HG02885 (cell line): ENCODE measurements around the gene CENPX.

Experiments used
- ATAC-seq: cut with Tn5 transposase; IDR thresholded peaks from one replicate; pipeline ENCODE4 v1.9.1; 2021; ENCODE audit warnings: mild to moderate bottlenecking; ENCODE audit not compliant: unreplicated experiment, poor library complexity

The CENPX gene

DNA sequence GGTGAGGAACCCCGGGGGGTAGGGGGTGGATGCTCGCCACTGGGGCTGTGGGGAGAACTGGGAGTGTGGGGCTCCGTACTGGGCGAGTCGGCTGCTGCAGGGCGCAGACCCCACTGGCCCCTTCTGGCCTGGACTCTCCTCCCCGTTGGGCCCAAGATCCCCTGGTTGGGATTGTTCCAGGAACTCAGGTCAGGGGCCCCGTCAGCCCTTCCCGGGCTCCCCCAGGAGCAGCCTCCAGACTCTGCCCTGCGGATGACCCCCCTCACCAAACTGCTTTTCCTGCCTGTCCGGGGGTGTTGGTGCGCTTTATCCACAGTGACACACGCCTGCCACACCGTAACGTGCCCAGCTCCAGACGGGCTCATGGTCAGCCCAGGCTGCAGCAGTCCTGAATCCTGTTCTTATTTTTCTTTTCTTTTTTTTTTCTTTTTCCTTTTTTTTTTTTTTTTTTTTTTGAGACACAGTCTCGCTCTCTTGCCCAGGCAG lies 21.1 kb downstream of the CENPX start:
- ATAC-seq, result no peak

DNA sequence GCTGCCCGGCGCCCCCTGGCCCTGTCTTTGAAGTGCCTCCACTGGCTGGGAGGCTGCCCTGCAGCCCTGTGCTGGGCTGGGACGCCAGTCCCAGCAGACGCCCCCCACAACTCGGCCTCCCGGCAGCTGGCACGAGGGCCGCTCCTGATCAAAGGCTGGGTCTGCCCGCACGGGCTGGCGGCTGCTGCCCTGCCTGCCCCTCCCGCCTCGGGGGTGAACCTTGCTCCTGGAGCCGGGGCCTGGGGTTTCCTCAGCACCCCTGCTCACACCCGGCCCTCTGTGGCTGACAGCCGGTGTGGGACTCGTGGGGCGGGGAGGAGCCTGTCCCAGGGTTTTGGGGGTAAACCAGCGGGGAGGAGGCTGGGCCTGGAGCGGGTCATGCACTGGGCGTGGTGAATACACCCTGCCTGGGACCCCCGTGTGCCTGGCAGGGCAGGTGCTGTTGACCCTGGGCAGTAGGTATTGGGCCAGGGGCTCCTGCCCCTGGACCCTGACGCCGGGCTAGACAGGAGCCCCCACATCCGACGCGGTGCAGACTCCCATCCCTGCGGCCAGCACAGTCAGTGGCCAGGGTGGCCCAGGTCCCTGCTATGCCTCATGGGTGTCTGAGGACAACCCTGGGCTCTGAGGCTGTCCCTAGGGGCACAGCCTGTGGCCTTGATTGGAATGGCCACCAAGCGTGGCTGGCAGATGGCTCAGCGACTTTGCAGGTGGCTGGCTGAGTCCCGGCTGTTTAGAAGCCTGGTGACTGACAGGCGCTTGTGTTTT lies 21.7 kb downstream of the CENPX start:
- ATAC-seq, result no peak

DNA sequence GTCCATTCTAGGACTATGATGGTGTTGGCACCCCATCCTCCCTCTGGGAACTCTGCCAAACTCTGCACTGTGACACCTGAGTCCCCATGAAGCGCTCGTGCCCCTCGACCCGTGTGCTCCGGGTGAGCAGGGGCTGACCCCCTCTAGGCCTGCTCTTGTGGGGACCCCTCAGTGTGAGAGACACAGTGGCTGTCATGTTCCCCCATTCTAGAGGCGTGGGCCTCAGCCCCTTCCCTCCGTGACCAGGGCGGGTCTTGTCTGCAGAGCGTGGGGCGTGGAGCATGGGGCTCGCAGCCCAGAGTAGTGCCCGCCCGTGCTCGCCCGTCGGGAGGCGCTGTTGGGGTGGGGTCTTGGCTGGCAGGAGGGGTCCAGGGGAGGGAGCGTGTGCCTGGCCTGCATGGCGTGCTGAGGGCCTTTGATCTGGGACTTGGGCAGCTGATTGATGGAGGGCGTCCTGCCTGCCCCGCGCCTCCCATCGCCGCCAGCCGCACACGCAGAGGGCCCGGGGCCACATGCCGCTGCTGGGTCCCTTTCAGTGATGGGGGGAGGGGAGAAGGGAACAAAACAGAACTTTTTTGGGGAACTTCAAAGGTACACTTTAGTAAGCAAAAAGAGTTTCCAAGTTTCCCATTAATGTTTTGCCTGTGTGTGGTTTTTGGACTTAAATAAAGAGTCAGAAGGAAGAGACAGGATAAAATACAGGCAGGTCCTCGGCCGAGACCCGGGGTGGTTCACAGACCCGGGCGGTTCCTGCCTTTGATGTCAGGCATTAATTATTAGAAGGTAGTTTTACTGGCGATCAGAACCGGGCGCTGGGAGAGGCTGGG lies 22.5 kb downstream of the CENPX start:
- no peak for ATAC-seq

DNA sequence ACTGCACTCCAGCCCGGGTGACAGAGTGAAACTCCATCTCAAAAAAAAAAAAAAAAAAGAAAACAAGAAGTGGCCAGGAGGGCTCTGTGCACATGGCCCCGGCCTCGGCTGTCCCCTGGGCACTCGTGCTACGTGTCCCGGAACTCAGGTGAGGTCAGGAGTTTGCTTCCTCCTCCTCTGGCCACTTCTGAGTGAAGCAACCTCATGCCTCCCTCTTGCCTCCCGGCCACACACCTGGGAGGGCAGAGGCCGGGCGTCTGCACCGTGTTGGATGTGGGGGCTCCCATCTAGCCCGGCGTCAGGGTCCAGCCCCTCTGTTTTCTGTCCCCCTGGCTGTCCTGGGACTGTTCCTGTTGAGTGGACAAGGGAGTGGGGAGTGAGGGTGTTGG lies 23.1 kb downstream of the CENPX start:
- no peak for ATAC-seq

DNA sequence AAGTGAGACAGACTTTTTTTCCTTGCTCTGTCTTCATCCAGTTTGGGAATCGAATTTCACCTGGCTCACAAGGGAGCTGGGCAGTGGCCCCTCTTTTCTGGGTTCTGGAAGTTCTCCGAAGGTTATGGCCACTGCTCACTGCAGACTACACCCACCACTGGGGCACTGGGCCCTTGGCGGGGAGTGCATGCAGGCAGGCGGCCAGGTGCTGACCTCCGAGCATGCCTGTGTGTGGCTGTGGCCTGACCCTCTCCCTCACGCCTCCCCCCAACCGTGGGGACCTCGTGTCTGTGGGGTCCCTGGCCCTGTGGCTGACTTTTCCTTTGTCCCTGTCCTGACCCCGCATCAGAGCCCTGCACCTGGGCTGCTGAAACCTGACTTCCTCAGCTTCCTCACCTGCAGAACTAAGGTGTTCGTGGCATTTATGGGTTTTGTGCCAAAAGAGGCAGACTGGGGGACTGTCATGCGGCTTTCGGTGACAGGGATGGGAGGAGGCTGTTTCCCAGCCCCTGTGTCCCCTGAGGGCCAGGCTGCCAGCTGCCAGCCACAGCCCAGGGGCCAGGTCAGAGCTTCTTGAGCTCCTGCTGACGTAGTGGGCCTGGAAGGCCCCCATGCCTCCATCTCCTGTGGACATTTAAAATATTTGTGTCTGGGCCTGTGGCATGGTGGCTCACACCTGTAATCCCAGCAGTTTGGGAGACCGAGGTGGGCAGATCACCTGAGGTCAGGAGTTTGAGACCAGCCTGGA lies 23.8 kb downstream of the CENPX start:
- no peak for ATAC-seq

DNA sequence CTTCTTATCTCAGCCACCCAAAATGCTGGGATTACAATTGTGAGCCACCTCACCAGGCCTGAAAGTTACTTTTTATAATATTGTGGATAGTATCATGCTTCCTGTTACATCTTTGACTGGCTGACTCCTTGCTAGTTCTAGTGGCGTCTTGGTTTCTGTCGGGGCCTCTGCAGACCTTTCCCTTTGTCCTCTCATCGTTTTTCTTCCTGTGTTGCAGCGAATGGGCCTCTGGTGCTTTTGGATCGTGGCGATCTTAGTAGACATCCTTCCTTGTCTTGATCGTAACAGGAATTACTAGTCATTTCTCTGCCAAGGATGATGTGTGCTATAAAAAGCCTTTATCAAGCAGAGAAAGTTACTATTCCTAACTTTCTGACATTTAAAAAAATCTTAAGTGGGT lies 24.5 kb downstream of the CENPX start:
- ATAC-seq, result no peak

DNA sequence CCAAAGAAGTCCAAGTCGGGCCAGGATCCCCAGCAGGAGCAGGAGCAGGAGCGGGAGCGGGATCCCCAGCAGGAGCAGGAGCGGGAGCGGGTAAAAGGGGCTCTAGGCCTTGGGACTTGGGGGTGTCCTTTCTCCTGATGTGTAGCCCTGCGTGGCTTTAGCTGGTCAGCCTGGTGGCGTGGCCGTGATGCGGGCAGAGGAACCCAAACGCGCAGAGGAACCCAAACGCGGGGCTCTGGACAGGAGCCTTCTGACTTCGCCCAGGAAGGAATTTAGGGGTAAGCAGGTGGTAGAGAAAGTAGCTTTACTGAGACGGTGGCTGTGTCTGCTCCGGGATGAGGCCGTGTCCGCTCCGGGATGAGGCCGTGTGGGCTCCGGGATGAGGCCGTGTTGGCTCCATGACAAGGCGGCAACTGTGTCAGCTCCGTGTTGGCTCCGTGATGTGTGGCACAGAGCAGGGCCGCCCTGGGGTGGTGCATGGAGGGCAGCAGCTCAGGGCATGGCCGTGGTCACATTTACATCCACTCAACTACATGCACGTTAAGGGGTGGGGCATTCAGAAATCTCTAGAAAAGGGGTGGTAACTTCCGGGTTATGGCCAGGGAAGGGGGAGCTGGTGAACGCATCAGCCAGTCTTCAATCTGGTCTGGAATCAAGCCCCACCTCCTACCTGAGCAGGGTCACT lies 25.8 kb downstream of the CENPX start:
- ATAC-seq, result no peak

DNA sequence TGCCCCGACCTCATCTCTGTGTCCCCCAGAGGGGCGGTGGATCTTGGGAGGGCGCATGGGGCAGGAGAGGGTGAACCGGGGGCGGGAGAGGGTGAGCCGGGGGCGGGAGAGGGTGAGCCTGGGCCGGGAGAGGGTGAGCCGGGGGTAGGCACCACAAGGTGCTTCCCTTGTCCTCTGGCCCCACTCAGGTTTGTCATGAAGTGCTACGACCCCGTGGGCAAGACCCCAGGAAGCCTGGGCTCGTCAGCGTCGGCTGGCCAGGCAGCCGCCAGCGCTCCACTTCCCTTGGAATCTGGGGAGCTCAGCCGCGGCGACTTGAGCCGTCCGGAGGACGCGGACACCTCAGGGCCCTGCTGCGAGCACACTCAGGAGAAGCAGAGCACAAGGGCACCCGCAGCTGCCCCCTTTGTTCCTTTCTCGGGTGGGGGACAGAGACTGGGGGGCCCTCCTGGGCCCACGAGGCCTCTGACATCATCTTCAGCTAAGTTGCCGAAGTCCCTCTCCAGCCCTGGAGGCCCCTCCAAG lies 26.4 kb downstream of the CENPX start:
- no peak for ATAC-seq

DNA sequence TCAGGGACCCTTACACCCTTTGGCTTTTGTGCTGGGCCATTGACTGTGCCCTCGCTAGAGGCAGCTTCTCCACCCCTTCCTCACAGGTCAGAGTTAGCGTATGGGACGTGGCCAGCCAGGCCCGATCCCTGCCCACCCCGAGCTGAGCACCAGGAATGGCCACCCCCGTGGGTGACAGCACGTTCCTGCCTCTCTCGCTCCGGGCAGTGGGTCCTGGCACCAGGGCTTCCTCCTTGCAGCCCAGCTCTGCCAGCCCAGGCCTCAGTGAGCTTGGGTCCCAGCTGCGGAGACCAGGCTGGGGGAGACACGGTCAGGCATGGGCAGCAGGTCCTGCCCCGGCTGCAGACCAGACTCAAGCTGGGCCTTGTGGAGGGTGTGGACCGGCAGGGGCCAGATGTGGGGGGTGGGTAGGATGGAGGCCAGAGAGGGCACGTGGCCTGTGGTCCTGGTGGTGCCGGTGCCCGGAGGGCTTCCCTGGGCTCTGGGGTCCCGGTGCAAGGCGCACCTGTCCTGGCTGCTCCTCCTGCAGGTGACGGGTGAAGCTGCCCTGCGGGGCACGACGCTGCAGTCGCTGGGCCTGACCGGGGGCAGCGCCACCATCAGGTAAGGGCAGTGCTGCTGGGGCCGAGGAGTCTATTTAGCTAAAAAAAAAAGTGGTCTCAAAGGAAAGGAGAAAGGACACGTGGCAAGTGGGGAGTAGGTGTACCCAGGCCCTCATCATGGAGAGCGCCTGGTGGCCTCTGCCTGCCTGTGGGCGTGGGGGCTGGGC lies 27.0 kb downstream of the CENPX start:
- ATAC-seq, result no peak

DNA sequence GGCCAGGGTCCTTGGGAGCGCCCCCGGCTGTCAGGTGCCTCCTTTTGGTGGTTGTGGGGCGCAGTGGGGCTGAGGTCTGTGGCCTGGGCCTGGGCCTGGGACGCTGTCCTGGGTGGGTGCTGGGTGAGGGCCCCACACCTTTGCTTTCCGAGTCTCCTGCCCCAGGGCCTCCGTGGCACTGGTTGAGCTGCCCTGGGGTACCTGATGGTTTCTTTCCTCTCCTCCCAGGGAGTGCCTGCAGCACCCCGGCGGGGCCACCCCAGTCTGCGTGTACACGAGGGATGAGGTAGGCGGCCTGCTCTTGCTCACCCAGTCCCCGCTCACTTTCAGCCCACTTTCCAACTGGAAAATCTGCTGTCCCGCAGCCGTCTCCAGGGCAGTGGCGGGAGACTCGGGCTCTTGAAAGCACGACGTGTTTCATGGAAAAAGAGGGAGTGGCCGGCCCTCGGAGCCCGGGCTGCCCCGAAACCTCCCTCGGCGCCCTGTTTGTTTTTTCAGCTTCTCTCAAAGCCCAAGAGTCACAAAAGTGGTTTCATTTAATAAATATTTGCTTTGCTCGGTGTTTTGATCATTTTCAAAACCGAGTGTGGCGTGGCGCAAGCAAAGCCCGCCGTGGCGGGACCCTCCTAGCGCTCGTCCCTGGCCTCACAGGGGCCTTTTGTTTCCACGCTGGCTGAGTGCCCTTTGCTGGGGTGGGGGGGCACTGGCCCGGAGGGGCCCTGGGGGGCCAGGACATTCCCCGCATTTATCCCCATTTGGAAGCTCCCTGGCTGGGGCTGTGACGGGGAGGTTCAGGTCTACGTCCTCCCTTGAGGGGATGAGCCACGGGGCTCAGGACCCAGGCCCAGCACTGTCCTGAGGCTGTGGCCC lies 27.9 kb downstream of the CENPX start:
- ATAC-seq, result no peak

DNA sequence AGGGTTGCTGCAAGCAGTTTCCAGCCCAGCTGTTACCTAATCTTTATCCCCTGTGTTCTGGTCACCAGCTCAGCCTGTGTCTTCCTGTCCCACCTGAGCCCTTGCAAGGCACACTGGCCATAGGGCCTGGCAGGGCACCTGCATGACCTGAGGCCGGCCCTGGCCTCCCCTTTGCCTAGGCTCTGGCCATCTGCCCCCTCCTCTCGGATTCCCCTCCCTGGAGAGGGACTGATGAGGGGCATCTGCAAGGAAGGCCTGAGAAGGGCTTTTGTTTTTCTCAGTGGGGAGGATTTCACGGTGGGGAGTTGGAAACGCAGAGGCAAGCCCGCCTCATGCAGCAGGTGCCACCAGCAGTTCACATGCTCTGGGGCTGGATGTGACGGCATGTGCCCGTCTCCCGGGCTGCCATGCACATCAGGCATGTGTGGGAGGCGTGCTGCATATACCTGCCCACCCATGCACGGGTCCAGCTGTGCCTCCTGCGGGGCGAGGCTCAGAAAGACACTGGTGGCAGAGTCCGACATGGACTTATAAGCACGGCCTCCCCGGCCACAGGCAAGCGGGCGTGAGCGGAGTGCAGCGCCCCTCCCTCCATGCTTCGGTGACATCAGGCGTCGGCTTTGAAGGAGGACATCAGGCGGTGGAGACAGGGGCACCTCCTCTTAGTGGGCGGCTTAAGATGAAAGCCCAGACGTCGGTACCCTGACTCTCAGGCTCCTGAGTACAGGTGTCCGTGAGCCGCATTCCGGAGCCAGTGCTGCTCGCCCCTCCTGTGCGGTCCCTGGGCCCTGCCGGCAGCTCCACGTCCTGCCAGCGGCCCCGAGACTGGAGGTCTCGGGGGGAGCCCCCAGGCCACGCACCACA lies 28.7 kb downstream of the CENPX start:
- ATAC-seq, result no peak

DNA sequence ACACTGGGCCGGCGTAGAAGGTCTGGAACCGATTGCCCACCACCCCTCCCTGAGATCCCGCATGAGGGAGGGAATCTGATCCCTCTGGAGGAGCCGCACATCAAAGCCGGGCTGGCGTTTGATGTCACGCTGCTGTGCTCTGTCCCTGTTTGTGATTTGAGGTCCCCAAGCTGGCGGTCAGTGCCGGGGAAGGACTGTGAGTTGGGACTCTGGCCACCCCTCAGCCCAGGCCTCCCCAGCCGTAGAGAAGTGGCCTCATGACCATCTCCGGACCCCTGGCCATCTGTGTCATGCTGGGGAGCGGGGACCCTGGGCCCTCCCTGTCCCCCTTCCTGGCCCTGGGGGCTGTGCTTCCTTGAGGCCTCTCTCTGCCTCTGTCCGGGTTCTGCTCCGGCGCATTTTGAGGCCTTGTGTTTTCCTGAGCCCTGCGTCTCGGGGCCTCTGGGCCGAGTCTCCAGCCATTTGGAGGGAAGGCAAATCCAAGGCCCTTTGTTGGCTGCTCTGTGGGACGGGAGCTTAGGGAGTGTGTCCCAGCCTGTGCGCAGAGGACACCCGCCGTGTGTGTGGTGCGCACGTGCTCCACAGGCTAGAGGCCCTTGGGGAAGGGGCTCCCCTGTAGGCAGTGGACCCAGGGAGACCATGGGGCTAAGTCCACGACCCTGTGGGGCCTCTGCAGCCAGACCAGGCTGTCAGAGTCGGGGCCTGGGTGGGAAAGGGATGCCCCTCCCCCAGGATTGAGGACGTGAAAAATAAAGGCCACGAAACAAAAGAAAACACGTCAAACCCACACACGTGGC lies 30.2 kb downstream of the CENPX start:
- ATAC-seq, result no peak

DNA sequence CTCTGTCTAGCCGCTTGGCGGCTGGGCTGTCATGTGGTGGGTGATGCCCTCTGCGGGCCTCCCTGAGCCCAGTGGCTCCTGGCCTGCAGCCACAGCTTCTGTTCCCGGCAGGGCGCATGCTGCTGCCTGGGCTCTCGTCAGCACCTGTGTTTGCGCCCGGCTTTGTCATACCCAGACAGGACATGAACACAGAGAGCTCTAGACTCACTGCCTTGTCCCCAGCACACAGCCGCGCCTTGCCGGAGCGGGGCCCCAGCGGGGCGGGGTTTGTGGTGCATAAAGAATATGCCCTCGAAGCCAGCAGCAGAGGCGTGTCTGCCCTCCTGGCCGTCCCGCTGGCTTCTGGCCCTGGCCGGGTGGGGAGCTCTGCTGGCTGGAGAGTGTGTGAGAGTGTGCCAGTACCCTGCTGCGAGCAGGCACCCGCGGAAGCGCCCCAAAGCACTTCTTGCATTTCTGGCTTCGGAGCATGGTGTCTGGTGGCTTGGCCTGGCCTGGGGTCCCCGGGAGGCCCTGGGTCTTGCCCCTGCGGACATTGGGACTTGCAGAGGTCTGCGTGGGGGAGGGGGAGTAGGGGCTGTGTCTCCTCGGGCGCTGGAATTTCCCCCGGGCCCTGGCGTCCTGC lies 30.9 kb downstream of the CENPX start:
- ATAC-seq, result no peak

DNA sequence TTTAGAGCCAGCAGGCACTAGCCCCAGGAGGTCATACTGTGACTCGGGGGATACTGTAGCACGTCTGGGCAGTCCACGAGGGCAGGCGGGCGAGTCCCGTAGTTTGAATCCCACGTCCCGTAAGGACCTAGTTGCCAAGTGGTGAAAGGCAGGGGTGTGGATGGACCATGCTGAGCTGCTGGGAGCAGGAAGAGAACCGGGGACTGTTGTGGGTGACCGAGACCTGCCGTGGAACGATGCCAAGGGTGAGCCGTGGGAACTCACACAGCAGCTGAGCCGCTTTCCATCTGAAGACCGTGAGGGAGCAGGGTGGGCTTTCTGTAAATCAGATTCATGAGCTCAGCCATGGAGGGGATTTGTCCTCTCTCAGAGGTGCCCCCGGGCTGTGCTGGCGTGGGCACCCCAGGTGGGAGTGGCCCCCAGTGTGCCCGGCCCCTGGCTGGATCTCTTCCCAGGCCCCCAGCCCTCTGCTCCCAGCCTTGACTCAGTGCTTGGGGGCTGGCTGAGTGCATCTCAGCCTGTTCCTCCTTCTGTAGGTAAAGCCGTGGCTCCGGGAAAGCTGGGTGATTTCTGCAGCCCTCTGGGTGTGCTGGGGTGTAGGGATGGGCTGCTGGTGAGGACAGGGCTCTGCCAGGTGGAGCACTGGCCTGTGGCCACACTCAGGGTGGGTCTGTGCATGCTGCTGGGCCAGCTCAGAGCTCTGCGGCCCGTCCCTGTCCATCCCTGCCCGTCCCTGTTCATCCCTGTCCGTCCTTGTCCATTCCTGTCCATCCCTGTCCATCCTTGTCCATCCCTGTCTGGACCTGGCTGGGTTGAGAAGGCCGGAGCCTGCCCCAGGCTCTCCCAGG lies 31.6 kb downstream of the CENPX start:
- ATAC-seq, result no peak

DNA sequence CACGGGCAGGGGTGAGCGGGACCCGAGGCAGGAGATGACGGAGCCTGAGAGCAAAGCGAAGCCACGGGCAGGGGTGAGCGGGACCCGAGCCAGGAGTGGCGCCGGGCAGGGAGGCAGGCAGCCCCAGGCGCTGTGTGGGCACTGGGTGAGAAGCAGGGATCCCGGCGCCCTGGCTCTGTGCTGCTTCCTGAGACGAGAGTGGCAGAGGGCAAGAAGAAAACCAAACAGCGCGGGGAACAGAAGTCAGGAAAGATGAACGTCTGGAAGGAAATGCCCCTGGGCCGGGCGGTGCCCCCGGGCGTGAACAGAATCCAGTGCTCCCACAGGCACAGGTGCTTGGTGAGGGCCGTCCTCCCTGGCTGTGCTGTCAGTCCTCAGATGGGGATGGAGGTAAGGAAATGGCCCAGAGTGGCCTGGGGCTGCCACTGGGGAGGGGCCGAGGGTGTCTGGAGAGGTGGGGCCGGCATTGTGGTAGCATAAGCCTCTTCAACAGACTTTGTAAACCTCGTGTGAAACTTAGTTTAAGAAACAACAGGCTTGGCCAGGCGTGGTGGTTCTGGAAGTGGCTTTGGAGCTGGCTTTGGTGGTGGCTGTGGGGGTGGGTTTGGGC lies 35.4 kb downstream of the CENPX start:
- no peak for ATAC-seq
